Fibroblast of villous mesenchyme (primary cell): ENCODE results near the gene TCP11L1. TPM values are rescaled to one million over a fixed set of nuclear protein-coding genes. Genes with fewer than 3 reads are reported as not detected.

Experiments used
- DNase-seq: peaks from one replicate; pipeline ENCODE4 v3.0.0-alpha.2; 2010; ENCODE audit warnings: low read depth
- H3K4me3 ChIP-seq: 2 replicates; pipeline ENCODE4 v1.5.1; 2011; ENCODE audit warnings: low read depth, mild to moderate bottlenecking, low read length
- total RNA-seq: library from RNA; depleted of rRNA; stranded (reverse); fragments of >200 nt; gene quantifications from 2 replicates; pipeline ENCODE4 v1.2.3, GENCODE V29; 2012
- TF ChIP-seq, protein P1 (sequence below): IDR thresholded peaks from 2 replicates; pipeline ENCODE4 v1.5.1; 2012; ENCODE audit warnings: low read depth, mild to moderate bottlenecking, low read length; ENCODE audit not compliant: insufficient read depth

TCP11L1 gene
- total RNA-seq, 1 donor, result 37.1 TPM

GRCh38 chr11:33001751-33002542 is 37.4 kb upstream of the TCP11L1 start:
- DNase-seq, result no peak

DNA sequence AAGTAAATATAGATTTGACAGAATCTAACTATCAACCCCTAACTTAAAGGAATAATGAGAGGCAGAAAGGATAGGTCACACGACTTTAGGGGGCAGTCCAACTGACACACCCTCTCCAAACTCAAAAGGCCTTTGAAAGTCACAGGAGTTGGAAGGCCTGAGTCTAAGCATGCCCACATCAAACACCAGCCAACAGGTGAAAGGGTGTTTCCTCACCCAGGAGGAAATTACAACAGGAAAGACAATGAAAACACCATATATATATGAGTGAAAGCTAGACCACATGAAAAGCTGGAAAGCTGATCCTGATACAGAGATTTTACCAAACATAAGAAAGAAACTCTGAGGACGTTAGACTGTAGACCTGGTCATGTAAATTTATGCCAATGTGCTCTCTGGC is 34.2 kb upstream of the TCP11L1 start:
- TF ChIP-seq, protein P1, sequence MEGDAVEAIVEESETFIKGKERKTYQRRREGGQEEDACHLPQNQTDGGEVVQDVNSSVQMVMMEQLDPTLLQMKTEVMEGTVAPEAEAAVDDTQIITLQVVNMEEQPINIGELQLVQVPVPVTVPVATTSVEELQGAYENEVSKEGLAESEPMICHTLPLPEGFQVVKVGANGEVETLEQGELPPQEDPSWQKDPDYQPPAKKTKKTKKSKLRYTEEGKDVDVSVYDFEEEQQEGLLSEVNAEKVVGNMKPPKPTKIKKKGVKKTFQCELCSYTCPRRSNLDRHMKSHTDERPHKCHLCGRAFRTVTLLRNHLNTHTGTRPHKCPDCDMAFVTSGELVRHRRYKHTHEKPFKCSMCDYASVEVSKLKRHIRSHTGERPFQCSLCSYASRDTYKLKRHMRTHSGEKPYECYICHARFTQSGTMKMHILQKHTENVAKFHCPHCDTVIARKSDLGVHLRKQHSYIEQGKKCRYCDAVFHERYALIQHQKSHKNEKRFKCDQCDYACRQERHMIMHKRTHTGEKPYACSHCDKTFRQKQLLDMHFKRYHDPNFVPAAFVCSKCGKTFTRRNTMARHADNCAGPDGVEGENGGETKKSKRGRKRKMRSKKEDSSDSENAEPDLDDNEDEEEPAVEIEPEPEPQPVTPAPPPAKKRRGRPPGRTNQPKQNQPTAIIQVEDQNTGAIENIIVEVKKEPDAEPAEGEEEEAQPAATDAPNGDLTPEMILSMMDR, result no peak

More at GRCh38 chr11:33001751-33002542, 37.4 kb upstream of the TCP11L1 start:
- TF ChIP-seq, protein P1, result no peak
- H3K4me3 ChIP-seq, result no peak overlapping the region

GRCh38 chr11:33006010-33006409 is 33.4 kb upstream of the TCP11L1 start:
- no peak for DNase-seq
- no peak overlapping the region for H3K4me3 ChIP-seq
- TF ChIP-seq, protein P1, result no peak

More for the DNA sequence above, 34.2 kb upstream of the TCP11L1 start:
- no peak overlapping the region for H3K4me3 ChIP-seq
- DNase-seq, result no peak

GRCh38 chr11:33013755-33014154 is 25.6 kb upstream of the TCP11L1 start:
- DNase-seq, result peak; percentile 78
- no peak overlapping the region for H3K4me3 ChIP-seq
- TF ChIP-seq, protein P1, result no peak

GRCh38 chr11:33015621-33016551 is 23.5 kb upstream of the TCP11L1 start, which contains the start of gene DEPDC7:
Gene DEPDC7 (plus strand): TSS chr11:33015878. CDS start chr11:33015956, 78 bp downstream.
- peak within 1 kb of the TSS; percentile 54 for H3K4me3 ChIP-seq
- TF ChIP-seq, protein P1, result no peak
- peak; percentile 86 for DNase-seq

- peak; percentile 47 for DNase-seq
- H3K4me3 ChIP-seq, result peak overlapping the region; percentile 54
- TF ChIP-seq, protein P1, result no peak
Measured at GRCh38 chr11:33016654-33017053, 22.7 kb upstream of the TCP11L1 start.
